ENCODE measurements around the gene MXRA7.
"Not testable (repeated sequence)": the region's sequence is repeated elsewhere in the genome, so short reads cannot be mapped to it uniquely, and the experiment has no call there.

Gene MXRA7

DNA sequence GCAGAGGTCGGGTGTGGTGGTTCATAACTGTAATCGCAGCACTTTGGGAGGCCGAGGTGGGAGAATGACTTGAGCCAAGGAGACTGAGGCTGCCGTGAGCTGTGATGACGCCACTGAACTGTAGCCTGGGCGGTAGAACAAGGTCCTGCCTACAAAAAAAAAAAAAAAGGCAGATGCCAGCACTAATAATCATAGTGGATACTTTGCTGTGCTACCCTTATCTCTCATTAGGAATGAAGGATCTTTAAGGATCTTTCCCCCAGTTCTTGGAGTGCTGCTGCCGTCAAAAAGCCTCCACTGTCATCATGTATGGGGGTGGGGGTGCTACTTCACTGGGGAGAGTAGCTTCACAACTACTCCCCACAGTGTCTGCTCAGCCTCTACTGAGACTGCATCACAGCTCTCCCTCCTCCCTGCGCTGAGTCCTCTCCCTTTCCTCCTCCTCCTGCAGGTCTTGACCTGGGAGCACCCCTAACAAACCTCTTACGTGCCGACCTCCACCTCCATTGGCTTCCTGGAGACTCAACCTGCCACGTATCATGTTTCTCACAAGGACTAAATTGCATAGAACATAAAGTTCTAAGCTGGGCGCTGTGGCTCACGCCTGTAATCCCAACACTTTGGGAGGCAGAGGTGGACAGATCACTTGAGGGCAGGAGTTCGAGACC lies 42.8 kb downstream of the MXRA7 start:
- H3K4me3 ChIP-seq = no peak overlapping the region
- no peak overlapping the region for H3K27ac ChIP-seq

DNA sequence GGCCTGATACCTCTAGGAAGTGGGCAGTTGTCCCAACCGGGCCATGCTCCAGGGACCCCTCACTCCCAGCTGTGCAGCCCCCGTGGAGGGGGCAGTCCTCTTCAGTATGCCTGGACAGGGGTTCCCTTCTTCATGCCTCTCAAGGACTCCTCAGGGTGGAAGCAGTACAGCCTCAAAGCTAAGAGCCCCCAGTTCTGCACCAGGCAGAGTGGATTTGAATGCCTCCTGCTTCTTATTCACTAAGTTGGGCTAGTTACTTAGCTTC lies 43.3 kb downstream of the MXRA7 start:
- H3K27ac ChIP-seq = no peak overlapping the region
- no peak overlapping the region for H3K4me3 ChIP-seq

DNA sequence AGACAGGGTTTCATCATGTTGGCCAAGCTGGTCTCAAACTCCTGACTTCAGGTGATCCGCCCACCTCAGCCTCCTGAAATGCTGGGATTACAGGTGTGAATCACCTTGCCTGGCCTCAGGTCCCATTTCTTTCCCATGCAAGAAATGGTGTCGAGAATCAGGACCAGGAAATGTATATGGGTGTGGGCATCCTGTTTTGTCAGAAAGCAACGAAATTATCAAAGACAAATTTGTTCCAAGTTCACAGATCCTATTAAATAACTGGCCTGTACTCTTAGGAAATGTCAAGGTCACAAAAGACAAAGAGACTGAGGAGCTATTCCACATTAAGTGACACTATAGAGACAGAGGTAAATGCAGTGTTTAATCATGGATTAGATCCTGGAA lies 50.1 kb downstream of the MXRA7 start:
- no peak overlapping the region for H3K4me3 ChIP-seq
- peak overlapping the region in 6 of 21 experiments; percentile 6 to 60 (median 31) for H3K27ac ChIP-seq

DNA sequence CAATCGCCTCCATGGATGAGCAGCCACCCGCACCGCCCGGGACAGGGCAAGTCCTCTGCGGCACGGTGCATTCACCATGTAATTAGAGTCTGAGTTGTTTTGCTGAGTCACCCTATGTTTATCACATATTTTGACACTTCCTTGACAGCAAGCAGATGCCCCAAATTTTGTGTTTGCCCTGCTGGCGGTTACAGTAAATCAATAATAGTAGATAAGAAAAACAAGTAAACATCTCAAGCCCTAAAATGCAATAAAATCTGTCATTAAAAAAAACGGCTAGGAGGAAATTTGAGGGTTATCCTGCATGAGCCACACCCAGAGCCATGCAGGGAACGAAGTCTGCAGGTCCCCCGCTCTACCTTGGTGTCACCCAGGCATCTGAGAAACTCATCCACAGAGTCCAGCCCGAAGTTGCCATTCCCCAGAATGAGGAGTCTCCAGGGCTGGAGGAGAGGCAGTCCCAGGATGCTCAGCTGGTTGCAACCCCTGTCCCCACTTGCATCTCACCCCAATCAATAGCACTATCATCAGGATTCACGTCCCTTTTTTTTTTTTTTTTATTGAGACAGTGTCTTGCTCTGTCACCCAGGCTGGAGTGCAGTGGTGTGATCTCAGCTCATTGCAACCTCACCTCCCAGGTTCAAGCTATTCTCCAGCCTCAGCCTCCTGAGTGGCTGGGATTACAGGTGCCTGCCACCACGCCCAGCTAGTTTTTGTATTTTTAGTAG lies 50.7 kb downstream of the MXRA7 start:
- no peak overlapping the region for H3K4me3 ChIP-seq
- H3K27ac ChIP-seq = peak overlapping the region in 8 of 21 experiments; percentile 6 to 60 (median 40)

DNA sequence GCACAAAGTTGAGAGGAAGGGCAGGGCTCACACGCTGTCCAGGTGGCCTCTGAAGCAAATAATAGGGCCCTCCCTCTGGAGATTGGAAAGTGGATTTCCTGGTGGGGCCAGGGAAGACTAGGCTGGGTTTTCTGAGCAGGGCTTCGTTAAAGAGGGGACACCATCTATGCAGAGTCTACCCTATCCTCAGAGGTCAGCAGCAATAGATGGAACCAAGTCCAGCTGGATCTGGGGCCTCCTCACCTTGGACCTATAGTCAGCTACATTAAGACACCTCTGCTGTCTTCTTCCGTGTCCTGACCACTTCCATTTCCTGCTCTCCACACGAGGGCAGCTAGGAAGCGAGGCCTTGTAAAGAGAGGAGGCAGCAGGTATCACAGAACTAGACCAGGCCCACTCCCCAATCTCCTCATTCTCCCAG lies 52.5 kb downstream of the MXRA7 start:
- H3K4me3 ChIP-seq = no peak overlapping the region
- peak overlapping the region in 1 of 21 experiments; percentile 60 for H3K27ac ChIP-seq

DNA sequence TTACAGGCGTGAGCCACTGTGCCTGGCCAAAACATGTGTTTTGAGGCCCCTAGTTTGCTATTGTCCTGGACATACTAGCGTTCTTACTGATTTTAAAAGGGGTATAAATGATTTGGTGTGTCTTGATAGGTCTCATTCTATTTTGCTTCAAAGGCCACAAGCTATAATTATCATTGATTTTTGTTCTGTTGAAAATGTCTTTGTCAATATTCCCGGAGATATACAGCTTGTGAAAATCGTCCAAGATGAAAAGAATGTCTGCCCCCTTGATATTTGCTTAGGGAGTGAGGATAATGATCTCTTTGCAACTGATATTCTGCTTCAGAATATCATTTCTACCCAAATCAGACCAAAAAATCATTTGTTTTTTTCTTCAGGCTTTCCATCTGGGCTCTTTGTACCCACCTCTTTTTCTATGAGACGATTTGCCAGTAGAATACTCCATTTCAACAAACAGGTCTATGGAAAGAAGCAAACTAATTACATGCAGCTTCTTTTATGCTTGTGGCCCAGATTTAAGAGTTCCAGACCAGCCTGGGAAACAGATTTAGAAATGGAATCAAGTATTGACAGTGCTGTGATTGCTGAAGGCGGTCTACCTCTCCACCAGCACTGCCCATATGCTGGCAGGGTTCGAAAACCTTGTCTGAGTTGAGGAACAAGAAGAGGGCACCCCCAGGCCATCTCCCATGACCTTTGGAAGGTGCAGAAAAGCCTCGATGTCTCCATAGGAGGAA lies 53.1 kb downstream of the MXRA7 start:
- no peak overlapping the region for H3K4me3 ChIP-seq
- H3K27ac ChIP-seq = peak overlapping the region in 1 of 21 experiments; percentile 60

DNA sequence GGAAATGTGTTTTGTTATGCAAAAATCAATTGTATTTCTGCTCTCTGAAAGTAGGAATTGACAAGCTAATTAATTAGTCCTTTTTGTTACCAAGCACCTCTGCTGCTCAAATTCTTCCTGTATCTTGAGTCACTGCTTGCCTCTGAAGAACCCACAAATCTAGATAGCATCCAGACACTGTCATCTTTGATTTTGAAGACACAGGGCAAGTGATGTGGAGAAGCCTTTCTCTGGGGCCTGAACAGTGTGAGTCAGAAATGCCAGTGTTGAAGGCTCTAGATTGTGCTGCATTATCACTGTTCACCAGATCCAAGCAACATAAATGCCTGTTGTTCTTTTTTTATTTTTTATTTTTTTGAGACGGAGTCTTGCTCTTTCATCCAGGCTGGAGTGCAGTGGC lies 56.4 kb downstream of the MXRA7 start:
- Histone ChIP-seq H3K4me3 (no peak overlapping the region), H3K27ac (no peak overlapping the region)

DNA sequence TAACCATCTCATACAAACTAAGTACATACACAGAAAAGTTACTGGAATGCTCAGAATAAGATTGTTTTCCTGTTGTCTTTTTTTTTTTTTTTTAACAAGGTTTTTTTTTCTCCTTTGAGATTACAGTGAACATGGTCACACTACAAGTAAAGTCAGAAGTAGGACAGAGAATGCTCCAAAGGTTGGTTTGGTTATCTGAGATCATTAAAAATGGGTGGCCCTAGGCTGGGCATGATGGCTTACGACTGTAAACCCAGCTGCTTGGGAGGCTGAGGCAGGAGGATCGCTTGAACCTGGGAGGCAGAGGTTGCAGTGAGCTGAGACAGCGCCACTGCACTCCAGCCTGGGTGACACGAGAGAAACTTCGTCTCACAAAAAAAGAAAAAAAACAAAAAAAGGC lies 60.3 kb downstream of the MXRA7 start:
- Histone ChIP-seq H3K4me3 (no peak overlapping the region), H3K27ac (no peak overlapping the region)

DNA sequence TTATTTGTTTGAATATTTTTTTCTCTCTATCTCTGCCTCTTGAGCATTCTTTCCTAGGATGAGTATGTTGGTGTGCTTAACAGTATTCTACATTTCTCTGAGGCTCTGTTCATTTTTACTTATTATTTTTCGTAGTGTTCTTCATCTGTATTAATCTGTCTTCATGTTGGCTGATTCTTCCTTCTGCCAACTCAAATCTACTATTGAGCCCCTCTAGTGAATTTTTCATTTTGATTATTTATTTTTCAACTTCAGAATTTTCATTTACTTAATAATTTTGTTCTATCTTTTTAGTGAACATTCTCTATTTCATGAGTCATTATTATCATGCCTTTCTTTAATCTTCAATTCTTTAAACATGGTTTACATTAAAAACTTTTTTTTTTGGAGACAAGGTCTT lies 64.1 kb downstream of the MXRA7 start:
- no peak overlapping the region for H3K27ac ChIP-seq
- H3K4me3 ChIP-seq = no peak overlapping the region

DNA sequence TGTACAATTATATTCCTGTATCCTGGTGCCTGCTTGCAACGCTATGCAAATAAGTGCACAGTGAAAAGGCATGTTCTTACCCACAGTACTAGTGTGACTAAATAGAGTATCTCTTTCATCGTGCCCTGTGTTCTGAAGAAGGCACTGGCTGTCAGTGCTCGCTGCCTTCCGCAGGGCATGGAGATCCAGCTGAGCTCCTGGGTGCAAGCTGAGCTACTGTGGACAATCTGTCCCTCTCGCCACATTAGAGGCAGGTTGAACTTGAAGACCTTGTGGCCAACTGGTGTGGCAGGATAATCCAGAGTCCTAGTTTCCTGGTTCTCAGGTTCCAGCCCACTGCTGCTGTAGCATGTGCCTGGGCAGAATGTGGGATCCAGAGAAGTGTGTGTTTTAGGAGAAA lies 65.3 kb downstream of the MXRA7 start:
- Histone ChIP-seq H3K27ac (peak overlapping the region in 1 of 21 experiments; percentile 3), H3K4me3 (no peak overlapping the region)

DNA sequence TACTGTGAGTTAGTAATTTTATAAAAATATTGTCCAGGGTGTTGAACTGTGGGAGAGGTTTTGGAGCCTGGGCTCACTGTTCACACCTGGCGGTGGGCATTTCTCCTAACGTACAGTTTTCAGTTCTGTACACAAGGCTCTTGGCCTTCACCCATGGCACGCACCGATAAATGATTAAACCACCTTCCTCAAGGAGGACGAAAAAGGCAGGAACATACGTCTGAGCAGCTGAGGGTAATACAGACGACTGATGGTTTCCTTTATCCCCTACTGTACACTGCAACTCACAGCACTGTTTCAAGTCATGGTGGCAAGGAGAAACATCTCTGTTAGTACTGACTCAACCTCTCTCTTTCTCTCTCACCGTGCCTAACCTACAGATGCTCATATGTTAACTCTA lies 65.8 kb downstream of the MXRA7 start:
- peak overlapping the region in 1 of 21 experiments; percentile 3 for H3K27ac ChIP-seq
- no peak overlapping the region for H3K4me3 ChIP-seq

DNA sequence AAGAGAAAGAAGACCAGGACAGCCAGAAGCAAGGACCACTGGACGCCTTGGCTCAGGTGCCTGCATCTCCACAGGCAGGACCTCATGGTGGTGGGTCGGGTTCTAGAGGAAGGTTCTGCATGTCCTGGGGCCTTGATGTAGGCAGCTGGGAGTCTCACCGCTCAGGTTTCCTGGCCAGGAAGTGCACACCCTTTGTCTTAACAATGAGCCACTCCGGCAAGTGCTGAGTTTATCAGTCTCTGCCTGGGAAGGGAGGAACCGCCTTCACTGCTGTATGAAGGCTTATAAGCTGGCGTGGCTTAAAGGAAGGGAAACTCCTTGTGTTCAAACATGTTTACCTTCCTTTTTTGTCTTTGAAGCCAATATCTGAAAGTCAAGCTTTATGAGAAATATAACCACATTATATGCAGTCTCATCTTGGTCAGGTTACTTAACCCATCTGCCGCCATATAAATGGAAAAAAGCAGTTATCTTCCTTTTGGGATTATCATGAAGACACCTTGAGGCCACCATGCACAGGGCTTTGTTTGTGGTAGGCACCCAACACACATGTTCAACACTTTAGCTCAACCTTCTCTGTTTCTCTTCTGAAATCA lies 67.1 kb downstream of the MXRA7 start, which contains the start of gene ST6GALNAC1:
ST6GALNAC1 (minus strand) TSS at position 205 of the 596 bp plus-strand sequence; CDS start at position 86, 119 bp downstream.
- peak within 1 kb of the TSS in 12 of 21 experiments; percentile 1 to 60 (median 27) for H3K27ac ChIP-seq
- no peak within 1 kb of the TSS for H3K4me3 ChIP-seq

DNA sequence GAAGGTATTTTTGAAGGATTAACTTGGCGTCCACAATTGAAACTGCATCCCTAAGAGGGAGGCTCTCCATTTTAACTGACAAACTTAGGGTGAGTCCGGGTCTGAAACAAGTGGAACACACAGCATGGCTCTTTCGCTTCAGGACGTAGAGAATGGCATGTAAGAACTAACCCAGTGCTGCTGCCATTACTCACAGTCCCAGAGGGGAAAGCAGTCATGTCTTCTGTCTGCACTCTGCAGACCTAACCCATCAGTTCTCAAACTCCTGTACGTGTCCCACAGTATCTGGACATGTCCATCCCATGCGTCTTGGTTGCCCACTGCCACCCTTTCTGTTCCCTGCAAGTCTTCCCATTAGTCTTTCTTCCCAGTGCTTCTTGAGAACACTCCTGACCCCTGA lies 67.8 kb downstream of the MXRA7 start:
- H3K4me3 ChIP-seq = no peak overlapping the region
- H3K27ac ChIP-seq = peak overlapping the region in 5 of 21 experiments; percentile 1 to 60 (median 22)

DNA sequence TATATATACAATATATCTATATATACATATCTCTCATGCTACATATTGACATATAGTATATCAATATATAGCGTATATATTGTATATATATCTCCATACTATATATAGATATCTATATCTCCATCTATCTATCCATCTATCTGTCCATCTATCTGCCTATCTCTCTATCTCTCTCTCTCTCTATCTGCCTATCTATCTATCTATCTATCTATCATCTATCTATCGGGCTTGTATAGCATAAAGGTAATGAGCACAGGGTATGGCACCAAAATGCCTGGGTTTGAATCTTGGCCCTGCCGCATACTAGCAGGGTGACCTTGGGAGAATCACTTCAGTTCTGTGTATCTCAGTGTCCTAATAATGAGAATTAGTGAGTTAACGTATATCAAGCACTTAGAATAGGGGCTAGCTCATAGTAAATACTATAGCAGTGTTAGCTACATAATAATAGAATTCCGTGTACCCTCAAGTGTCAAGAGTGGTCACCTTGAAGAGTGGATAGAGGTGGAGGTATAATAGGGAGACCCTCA lies 68.7 kb downstream of the MXRA7 start:
- Histone ChIP-seq H3K4me3 (no peak overlapping the region), H3K27ac (no peak overlapping the region)

DNA sequence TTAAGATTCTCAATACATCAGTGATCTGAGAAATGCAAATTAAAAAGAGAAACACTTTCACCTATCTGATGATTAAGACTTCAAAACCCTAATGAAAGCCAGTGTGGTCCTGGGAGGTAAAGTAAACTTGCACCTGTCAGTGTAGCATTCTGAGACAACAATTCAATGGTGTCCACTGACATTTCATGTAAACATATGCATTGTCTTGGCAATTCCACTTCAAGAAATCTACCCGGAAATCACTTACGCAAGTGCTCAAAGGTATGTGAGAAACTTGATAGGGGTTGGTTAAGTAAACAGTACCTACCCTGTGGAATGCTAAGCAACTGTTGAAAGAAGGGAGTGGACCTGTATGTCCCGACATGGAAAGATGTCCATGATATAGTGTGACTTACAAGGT lies 69.3 kb downstream of the MXRA7 start:
- Histone ChIP-seq H3K4me3 (no peak overlapping the region), H3K27ac (no peak overlapping the region)

DNA sequence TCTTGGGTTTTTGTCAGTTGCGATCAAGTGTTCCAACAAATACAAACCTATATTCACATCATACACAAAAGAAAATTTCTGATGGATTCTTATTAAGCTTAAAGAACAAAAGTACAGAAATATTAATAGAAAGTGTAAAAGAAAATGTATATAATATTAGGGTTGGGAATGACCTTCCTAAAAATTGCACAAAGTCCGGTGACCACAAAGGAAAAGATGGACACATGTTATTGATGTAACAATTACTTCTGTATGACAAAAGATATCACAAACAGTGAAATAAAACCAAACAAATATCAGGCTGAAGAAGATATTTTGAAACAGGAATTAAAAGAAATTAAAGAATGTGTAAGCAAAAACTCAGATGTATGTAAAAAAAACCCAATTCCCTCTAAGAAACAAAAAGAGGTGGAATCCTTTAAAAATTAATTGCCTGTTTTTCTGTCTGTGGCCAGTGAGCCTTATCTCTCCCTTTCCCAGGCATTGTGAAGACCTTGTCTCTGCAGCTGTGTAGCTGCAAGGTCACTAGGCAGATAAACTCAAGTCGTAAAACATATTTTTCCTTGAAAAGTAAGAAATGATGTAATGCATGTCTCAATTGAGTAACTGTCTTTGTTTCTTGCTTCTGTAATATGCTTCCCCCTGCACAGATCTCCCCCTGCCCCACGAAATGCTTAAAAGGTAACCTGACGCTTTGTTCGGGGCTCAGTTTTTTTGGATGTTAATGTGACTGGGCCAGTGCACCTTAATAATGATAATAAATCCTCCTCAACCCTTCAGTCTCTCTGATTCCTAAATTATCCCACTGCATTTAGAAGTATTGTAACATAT lies 70.0 kb downstream of the MXRA7 start:
- H3K27ac ChIP-seq = no peak overlapping the region

DNA sequence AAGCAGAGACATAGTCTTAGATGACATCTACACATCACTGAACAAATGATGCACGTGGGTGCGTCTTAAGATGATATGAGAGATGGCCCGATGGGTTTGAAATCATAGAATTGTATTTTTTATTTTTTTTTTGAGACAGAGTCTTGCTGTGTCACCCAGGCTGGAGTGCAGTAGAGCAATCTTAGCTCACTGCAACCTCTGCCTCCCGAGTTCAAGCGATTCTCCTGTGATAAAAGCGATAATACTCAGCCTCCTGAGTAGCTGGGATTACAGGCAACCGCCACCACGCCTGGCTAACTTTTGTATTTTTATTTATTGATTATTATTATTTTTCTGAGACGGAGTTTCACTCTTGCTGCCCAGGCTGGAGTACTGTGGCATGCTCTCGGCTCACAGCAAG lies 72.5 kb downstream of the MXRA7 start:
- H3K4me3 ChIP-seq = no peak overlapping the region
- H3K27ac ChIP-seq = no peak overlapping the region

More for the DNA sequence above, 70.0 kb downstream of the MXRA7 start:
- no peak overlapping the region for H3K4me3 ChIP-seq

DNA sequence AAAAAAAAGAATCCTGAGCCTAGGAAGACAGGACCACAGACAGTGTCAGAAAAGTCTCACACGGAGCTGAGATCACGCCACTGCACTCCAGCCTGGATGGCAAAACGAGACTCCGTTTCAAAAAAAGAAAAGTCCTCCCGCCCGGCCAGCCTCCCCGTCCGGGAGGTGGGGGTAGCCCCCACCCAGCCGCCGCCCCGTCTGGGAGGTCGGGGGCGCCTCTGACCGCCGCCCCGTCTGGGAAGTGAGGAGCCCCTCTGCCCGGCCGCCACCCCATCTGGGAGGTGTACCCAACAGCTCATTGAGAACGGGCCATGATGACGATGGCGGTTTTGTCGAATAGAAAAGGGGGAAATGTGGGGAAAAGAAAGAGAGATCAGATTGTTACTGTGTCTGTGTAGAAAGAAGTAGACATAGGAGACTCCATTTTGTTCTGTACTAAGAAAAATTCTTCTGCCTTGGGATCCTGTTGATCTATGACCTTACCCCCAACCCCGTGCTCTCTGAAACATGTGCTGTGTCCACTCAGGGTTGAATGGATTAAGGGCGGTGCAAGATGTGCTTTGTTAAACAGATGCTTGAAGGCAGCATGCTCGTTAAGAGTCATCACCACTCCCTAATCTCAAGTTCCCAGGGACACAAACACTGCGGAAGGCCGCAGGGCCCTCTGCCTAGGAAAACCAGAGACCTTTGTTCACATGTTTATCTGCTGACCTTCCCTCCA lies 74.1 kb downstream of the MXRA7 start:
- H3K27ac ChIP-seq, H3K4me3 ChIP-seq: not testable (repeated sequence)

Measured in skin epidermis (tissue), 12 donors.